Chondrocyte (in vitro differentiated cells): Measurements from ENCODE around the gene TANC1. TPM values are rescaled to one million over a fixed set of nuclear protein-coding genes. Genes with fewer than 3 reads are reported as not detected.

Experiments
- DNase-seq: peaks from one replicate; pipeline ENCODE4 v3.0.0; 2021; ENCODE audit warnings: mixed read lengths, low spot score
- H3K27ac Mint-ChIP-seq: one replicate; pipeline ENCODE4 v1.8.0; 2021; ENCODE audit warnings: mild to moderate bottlenecking, moderate library complexity, mixed read lengths; ENCODE audit not compliant: unreplicated experiment
- H3K27me3 Mint-ChIP-seq: 2 replicates; pipeline ENCODE4 v1.8.0; 2021; ENCODE audit warnings: low read depth, mixed read lengths
- H3K36me3 Mint-ChIP-seq: 2 replicates; pipeline ENCODE4 v1.8.0; 2021; ENCODE audit warnings: low read depth, mixed read lengths
- H3K4me1 Mint-ChIP-seq: 2 replicates; pipeline ENCODE4 v1.8.0; 2021; ENCODE audit warnings: low read depth, mild to moderate bottlenecking, mixed read lengths
- H3K4me3 Mint-ChIP-seq: one replicate; pipeline ENCODE4 v1.8.0; 2021; ENCODE audit warnings: mild to moderate bottlenecking, moderate library complexity, mixed read lengths; ENCODE audit not compliant: unreplicated experiment
- H3K9me3 Mint-ChIP-seq: 2 replicates; pipeline ENCODE4 v1.8.0; 2021; ENCODE audit warnings: low read depth, mixed read lengths
- CTCF ChIP-seq: fragments of 200-600 bp; sonication (generic); IDR thresholded peaks from 2 replicates; pipeline ENCODE4 v1.5.0; 2021; ENCODE audit warnings: antibody characterized with exemption, mild to moderate bottlenecking, moderate library complexity
- total RNA-seq: library from RNA; stranded (reverse); gene quantifications from 3 replicates; pipeline ENCODE4 v1.2.1, GENCODE V29; 2021

TANC1 gene
- total RNA-seq, 1 donor from 2014 or later, result 29.5 TPM

DNA sequence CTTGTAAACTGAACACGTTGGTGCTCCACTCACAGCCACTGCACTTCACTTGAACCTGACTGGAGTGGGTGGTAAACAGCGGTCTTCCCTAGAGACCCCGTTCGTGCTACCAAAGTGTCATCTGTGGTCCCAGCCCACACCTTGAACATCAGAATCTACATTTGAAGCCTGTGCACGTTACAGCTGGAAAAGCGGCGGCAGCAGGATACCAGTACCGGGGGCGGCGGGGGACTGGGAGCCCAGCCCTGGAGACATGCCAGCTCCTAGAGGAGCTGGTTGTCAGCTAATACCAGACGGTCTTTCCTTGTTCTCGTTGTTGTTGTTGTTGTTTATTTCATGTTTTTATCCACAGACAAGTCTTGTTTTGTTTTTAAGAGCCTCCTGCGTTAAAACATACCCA lies 161.4 kb downstream of the TANC1 start:
- H3K9me3 Mint-ChIP-seq, result peaks cover 3% of the 10 kb centered on the region
- no peak overlapping the region for H3K27ac Mint-ChIP-seq
- DNase-seq, result no peak
- H3K27me3 Mint-ChIP-seq, result no peaks in the 10 kb centered on the region
- no peak for TF ChIP-seq CTCF
- peaks cover 3% of the 10 kb centered on the region for H3K36me3 Mint-ChIP-seq
- H3K4me3 Mint-ChIP-seq, result no peak overlapping the region
- peaks cover 80% of the 10 kb centered on the region for H3K4me1 Mint-ChIP-seq

- H3K36me3 Mint-ChIP-seq, result peaks cover 3% of the 10 kb centered on the region
- peaks cover 80% of the 10 kb centered on the region for H3K4me1 Mint-ChIP-seq
- H3K27ac Mint-ChIP-seq, result no peak overlapping the region
- no peak for TF ChIP-seq CTCF
- DNase-seq, result no peak
- peaks cover 3% of the 10 kb centered on the region for H3K9me3 Mint-ChIP-seq
- H3K4me3 Mint-ChIP-seq, result no peak overlapping the region
- no peaks in the 10 kb centered on the region for H3K27me3 Mint-ChIP-seq
Observed at GRCh38 chr2:159130302-159130701, 161.9 kb downstream of the TANC1 start.

DNA sequence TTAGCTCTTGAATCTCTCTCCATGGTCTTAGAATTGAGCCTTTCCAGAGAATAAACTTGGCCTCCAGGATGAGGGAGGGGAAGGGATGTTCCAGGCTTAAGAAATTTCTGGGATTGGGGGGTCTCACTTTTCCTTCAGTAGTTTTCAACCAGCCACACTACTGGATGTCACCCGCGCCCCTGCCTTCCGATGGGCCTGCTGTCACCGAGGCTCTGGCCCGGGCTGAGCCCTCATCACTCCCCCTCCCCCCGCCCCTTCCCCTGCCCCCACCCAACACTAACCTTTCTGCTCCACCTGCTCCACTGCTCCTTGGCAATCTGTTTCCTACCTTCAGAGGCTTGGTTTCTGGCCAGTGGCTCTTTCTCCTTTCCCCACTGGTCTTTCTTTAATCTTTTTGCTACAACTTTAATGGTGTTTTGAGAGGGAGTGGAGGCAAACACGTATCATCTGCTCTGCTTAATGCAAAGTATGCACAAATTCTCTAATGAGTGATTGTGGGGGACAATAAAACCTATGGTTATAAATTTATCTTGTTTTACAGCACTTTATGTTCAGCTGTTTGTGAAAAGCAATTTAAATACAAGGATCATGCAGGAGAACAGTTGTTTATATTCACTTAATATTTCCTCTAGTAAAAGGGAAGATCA lies 162.9 kb downstream of the TANC1 start:
- TF ChIP-seq CTCF, result no peak
- Mint-ChIP-seq H3K27ac (peak overlapping the region; percentile 90), H3K9me3 (peaks cover 3% of the 10 kb centered on the region), H3K36me3 (peaks cover 3% of the 10 kb centered on the region), H3K27me3 (no peaks in the 10 kb centered on the region), H3K4me1 (peaks cover 81% of the 10 kb centered on the region), H3K4me3 (no peak overlapping the region)
- DNase-seq, result no peak

- H3K9me3 Mint-ChIP-seq, result peaks cover 3% of the 10 kb centered on the region
- no peak overlapping the region for H3K4me3 Mint-ChIP-seq
- peak overlapping the region; percentile 90 for H3K27ac Mint-ChIP-seq
- no peak for DNase-seq
- TF ChIP-seq CTCF, result no peak
- peaks cover 2% of the 10 kb centered on the region for H3K36me3 Mint-ChIP-seq
- no peaks in the 10 kb centered on the region for H3K27me3 Mint-ChIP-seq
- H3K4me1 Mint-ChIP-seq, result peaks cover 81% of the 10 kb centered on the region
Observed at GRCh38 chr2:159131914-159132281, 163.5 kb downstream of the TANC1 start.

DNA sequence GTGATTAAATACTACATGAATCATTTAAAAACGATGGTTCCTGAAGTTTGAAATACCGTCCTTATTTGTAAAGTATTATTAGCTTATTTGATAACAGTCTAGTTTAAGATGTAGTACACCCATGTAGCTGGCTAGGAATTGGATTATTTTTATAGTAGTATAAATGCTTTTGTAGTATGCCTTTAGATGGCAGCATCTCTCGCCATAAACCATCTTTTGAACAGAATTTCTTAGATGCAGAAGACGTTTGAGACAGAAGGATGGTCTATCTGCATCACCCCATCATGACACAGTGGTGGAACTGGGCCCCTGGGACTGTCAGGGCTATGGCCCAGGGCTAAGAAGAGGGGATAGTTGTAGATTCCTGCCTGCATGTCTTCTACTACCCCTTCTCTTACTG lies 165.4 kb downstream of the TANC1 start:
- Mint-ChIP-seq H3K27me3 (no peaks in the 10 kb centered on the region), H3K9me3 (no peaks in the 10 kb centered on the region), H3K36me3 (no peaks in the 10 kb centered on the region), H3K4me3 (no peak overlapping the region), H3K4me1 (peaks cover 88% of the 10 kb centered on the region), H3K27ac (no peak overlapping the region)
- no peak for DNase-seq
- peak; percentile 78 for TF ChIP-seq CTCF
